Measurements from ENCODE around the gene C2orf80. TPM values are rescaled to one million over a fixed set of nuclear protein-coding genes. Genes with fewer than 3 reads are reported as not detected.
"Not testable (repeated sequence)": the region's sequence is repeated elsewhere in the genome, so short reads cannot be mapped to it uniquely, and the experiment has no call there.

C2orf80 gene
- total RNA-seq, 3 donors from 2014 or later, result not detected

DNA sequence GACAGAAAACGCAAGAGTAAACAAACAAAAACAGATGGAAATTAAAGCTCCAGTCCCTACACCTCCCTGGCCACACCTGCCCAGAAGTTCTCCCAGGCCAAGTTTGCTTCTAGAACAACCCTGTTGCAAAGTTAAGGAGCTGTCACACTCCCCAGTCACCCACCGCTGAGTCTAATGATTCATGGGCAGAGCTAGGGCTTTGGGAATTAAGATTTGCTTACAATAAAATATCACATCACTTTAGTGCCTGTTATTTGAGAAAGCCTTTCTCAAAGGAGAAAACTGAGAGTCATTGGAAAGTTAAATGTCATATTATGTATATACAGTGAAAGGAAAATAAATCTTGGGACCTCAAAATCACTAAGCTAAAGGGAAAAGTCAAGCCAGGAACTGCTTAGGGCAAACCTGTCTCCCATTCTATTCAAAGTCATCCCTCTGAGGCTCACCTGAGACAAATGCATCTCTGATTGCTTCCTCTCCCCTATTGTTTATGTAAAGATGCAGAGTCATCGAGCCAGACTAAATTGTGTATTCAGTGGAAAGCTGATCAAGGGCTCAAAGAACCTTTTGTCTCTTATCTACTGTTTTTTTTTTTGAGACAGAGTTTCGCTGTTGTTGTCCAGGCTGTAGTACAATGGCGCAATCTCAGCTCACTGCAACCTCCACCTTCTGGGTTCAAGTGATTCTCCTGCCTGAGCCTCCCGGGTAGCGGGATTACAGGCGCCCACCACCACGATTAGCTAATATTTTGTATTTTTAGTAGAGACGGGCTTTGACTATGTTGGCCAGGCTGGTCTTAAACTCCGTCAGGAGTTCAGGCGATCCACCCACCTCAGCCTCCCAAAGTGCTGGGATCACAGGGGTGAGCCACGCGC, 46.7 kb downstream of the C2orf80 start:
- Histone ChIP-seq H3K4me1 (no peaks in the 10 kb centered on the region), H3K4me3 (no peak overlapping the region), H3K9me3 (no peaks in the 10 kb centered on the region), H3K27me3 (no peaks in the 10 kb centered on the region), H3K27ac (no peak overlapping the region), H3K36me3 (no peaks in the 10 kb centered on the region)
- intact Hi-C loops (cut with DNase I; ENCODE audit: low total_unique reads), result no loop called here
- DNase-seq (ENCODE audit: low spot score in 2 of 2), result no peak
- TF ChIP-seq, protein P1, sequence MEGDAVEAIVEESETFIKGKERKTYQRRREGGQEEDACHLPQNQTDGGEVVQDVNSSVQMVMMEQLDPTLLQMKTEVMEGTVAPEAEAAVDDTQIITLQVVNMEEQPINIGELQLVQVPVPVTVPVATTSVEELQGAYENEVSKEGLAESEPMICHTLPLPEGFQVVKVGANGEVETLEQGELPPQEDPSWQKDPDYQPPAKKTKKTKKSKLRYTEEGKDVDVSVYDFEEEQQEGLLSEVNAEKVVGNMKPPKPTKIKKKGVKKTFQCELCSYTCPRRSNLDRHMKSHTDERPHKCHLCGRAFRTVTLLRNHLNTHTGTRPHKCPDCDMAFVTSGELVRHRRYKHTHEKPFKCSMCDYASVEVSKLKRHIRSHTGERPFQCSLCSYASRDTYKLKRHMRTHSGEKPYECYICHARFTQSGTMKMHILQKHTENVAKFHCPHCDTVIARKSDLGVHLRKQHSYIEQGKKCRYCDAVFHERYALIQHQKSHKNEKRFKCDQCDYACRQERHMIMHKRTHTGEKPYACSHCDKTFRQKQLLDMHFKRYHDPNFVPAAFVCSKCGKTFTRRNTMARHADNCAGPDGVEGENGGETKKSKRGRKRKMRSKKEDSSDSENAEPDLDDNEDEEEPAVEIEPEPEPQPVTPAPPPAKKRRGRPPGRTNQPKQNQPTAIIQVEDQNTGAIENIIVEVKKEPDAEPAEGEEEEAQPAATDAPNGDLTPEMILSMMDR (IDR thresholded peaks at IDR 0.05), result no peak
- TF ChIP-seq POLR2AphosphoS5 (IDR thresholded peaks at IDR 0.05) (no peak), POLR2A (IDR thresholded peaks at IDR 0.05) (no peak)

DNA sequence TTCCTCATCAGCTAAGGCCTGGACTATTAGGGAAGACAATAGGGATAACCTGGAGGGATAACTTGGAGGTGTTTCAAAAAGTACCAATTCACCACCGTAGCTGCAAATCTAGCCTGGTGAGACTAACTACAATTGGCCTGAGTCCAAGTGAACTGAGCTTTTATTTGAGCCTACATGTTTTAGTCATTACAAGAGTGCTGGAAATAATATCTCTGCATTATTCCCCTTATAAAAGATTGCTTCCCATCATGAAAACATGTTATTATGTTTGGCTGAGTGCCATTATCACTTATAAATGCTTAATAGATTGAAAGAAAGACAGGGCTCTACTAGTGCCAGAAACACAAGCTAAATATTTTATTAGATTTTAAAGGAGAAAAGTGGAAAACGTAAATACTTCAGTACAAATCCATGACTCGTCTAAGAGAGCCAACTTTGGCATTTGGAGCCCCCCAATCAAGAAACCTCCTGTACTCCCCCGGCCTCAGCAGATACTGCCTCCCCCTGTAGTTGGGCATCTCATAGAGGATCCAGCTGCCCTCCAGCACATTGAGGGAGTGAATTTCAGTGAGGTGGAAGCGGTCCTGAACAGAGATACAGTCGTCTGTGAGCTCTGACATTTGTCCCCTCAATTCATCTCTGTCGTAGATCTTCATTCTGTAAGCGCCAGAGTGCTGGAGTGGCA, 47.4 kb downstream of the C2orf80 start:
- no peaks in the 10 kb centered on the region for H3K27me3 ChIP-seq
- H3K36me3 ChIP-seq, result no peaks in the 10 kb centered on the region
- no peak for DNase-seq (ENCODE audit: low spot score in 2 of 2)
- TF ChIP-seq POLR2A (IDR thresholded peaks at IDR 0.05) (no peak), POLR2AphosphoS5 (IDR thresholded peaks at IDR 0.05) (no peak)
- TF ChIP-seq, protein P1 (IDR thresholded peaks at IDR 0.05), result no peak
- intact Hi-C loops (cut with DNase I; ENCODE audit: low total_unique reads), result no loop called here
- no peaks in the 10 kb centered on the region for H3K4me1 ChIP-seq
- H3K27ac ChIP-seq, result no peak overlapping the region
- no peak overlapping the region for H3K4me3 ChIP-seq
- H3K9me3 ChIP-seq, result no peaks in the 10 kb centered on the region

DNA sequence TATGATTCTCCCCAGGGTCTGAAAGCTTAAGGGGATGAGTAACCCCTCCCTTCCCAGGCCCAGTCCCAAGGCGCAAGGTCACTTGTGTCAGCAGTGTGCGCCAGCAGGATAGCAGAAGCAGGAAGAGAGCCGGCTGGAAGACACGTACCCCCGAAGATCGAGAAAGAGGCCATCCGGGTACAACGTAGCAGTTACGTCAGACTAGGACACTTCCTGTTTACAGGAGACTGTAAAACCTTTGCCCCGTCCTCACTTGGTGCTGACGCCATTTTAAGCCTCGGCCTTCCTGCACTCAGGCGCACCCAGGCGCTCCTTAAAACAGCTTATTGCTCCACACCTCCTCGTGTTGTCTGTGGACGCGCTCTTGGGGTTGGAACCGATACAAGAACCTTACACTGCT, 50.4 kb downstream of the C2orf80 start:
- Histone ChIP-seq H3K27ac (no peak overlapping the region), H3K4me3 (no peak overlapping the region), H3K36me3 (no peaks in the 10 kb centered on the region), H3K27me3 (no peaks in the 10 kb centered on the region), H3K9me3 (no peaks in the 10 kb centered on the region), H3K4me1 (no peaks in the 10 kb centered on the region)
- intact Hi-C loops (cut with DNase I; ENCODE audit: low total_unique reads), result no loop called here
- no peak for TF ChIP-seq POLR2A (IDR thresholded peaks at IDR 0.05)
- TF ChIP-seq, protein P1 (IDR thresholded peaks at IDR 0.05), result no peak
- no peak for TF ChIP-seq POLR2AphosphoS5 (IDR thresholded peaks at IDR 0.05)
- DNase-seq (ENCODE audit: low spot score in 2 of 2), result no peak

- not testable (repeated sequence) for H3K27ac ChIP-seq; H3K9me3 ChIP-seq; H3K27me3 ChIP-seq; H3K4me1 ChIP-seq; DNase-seq (ENCODE audit: low spot score in 2 of 2); H3K36me3 ChIP-seq; H3K4me3 ChIP-seq
- intact Hi-C loops (cut with DNase I; ENCODE audit: low total_unique reads), result loop anchor here (1.0 kb wide), 1 partner anchor 14 kb away; no protein-coding TSS in a partner anchor
These were observed 51.5 kb downstream of the C2orf80 start for GRCh38 chr2:208138334-208138733.

GRCh38 chr2:208136716-208137094, 53.1 kb downstream of the C2orf80 start:
- Histone ChIP-seq H3K4me1 (no peaks in the 10 kb centered on the region), H3K4me3 (no peak overlapping the region), H3K36me3 (no peaks in the 10 kb centered on the region), H3K27ac (no peak overlapping the region), H3K9me3 (no peaks in the 10 kb centered on the region), H3K27me3 (no peaks in the 10 kb centered on the region)
- no peak for DNase-seq (ENCODE audit: low spot score in 2 of 2)
- no peak for TF ChIP-seq POLR2A (IDR thresholded peaks at IDR 0.05)
- TF ChIP-seq, protein P1 (IDR thresholded peaks at IDR 0.05), result no peak
- no peak for TF ChIP-seq POLR2AphosphoS5 (IDR thresholded peaks at IDR 0.05)
- intact Hi-C loops (cut with DNase I; ENCODE audit: low total_unique reads), result no loop called here

All from breast epithelium (tissue), 4 donors.